GM19397 (cell line): ENCODE measurements around the gene COQ6.
"Not testable (repeated sequence)": the region's sequence is repeated elsewhere in the genome, so short reads cannot be mapped to it uniquely, and the experiment has no call there.

Experiments
- ATAC-seq: cut with Tn5 transposase; IDR thresholded peaks from one replicate; pipeline ENCODE4 v1.9.1; 2021; ENCODE audit warnings: mild to moderate bottlenecking, moderate library complexity; ENCODE audit not compliant: unreplicated experiment

COQ6 gene

DNA sequence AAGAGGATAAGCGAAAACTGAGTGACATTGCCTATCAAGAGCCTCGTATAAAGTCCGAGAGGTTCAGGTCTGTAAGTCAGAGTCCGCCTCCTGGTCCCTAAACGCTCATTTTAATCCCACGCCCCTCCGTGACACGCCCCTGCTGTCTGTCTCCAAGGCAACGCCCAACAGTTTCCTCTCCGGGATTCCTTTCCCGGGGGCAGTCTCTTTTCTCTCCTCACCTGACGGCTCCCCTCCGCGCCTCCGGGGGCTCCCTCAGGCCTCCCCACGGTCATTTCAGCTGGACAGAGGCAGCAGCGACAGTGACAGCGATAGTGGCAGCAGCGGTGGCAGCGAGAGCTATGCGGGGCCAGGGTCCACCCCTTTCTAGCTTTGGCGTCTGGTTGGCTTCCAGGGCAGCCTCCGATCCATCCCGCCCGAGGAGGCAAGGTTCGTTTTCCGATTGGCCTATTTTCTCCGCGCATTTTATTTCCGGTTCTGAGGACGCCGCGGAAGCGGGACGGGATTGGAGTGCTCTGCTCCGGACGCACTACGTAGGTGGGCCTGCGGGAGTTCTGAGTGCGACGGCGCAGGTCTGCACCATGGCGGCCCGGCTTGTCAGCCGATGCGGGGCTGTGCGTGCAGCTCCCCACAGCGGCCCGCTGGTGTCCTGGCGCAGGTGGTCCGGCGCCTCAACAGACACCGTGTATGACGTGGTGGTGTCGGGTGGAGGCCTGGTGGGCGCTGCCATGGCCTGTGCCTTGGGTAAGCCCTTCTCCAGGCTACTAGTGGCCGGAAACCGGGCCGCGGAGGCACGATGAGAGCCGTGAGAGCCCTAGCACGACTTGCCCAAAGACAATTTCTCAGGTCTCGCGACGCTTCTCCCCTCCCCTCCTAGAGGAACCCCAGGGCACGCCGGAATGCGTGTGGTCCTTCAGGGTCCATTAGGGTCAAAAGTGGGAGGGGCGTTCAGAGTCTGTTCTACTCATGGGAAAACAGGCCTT lies at the start of gene COQ6, which contains the start of gene FAM161B:
Gene COQ6 (plus strand): TSS at position 551 of the 983 bp plus-strand sequence. CDS start 31 bp downstream, at position 582.
Gene FAM161B (minus strand): TSS at position 343 of the 983 bp plus-strand sequence. CDS start 68 bp downstream, at position 275.
- peak; percentile 89 for ATAC-seq

DNA sequence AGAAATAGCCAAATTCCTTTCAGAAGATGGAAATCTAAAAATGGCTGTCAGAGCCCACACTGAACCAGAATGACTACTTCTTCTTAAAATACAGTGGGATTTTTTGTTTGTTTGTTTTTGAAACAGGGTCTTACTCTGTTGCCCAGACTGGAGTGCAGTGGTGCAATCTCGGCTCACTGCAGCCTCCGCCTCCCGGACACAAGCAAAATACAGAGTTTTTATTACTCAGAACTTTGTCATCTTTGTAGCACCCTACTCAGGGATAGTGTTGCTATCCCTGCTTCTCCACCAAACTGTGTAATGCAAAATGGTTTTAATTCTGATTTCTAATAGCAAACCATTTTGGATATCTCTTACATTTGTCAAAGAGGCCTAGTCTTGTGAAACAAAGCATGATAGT lies 47.1 kb upstream of the COQ6 start:
- ATAC-seq: no peak

DNA sequence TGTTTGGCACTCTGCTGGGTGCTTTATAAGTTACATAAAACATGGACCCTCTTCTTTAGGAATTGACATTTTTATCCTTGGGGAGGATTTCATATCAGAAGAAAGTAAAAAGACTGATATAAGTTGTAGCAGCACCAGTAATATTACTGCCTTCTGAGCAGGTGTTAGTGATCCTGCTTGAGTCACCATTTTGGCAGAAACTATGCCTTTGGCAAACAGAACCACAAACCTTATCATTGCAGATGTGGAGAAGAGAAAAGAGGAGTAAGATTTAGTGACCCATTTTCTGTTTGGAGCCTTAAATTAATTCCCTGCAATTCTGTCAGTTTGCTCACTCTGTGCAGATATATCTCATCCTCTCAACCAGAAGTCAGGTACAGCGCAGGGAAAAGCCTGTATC lies 40.4 kb upstream of the COQ6 start:
- no peak for ATAC-seq

DNA sequence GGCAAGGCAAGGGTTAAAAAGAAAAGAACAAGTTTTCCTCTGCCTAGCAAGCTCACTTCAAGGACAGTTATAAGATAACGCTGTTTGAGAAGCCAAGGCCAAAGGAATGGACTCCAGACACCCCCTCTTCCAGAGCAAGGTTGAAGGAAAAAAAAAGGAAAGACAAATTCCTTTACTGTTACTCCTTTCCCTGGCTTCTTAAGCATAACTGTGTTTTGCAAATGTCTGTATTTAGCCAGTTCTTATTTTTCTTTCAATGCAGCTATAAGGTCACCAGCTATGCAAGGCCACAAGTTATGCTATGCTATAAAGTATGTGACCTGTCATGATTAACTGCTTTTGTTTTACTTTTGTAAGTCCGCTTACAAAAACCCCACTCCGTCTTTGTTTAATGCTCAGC lies 36.8 kb upstream of the COQ6 start:
- no peak for ATAC-seq

DNA sequence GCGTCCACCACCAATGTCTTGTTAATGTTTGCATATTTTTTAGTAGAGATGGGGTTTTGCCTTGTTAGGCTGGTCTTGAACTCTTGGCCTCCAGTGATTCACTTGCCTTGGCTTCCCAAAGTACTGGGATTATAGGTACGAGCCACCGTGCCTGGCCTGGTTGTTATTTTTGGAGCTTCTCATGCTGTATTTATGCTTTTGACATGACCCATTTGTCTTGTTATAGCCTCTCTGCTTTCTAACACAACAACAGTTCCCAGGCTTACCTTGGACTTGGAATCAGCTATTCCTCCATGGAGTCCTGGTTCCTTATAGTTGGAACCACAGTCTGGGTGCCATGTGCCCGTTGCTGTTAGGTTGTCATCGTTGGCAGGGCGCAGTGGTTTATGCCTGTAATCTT lies 33.8 kb upstream of the COQ6 start:
- ATAC-seq: no peak

DNA sequence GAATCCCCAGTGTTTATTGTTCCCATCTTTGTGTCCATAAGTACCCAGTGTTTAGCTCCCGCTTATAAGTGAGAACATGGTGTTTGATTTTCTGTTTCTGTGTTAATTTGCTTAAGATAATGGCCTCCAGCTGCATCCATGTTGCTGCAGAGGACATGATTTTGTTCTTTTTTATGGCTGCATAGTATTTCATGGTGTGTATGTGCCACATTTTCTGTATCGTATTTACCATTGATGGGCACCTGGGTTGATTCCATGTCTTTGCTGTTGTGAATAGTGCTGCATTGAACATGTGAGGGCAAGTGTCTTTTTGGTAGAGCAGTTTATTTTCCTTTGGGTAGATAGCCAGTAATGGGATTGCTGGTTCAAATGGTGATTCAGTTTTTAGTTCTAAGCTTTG lies 30.6 kb upstream of the COQ6 start:
- ATAC-seq: not testable (repeated sequence)

DNA sequence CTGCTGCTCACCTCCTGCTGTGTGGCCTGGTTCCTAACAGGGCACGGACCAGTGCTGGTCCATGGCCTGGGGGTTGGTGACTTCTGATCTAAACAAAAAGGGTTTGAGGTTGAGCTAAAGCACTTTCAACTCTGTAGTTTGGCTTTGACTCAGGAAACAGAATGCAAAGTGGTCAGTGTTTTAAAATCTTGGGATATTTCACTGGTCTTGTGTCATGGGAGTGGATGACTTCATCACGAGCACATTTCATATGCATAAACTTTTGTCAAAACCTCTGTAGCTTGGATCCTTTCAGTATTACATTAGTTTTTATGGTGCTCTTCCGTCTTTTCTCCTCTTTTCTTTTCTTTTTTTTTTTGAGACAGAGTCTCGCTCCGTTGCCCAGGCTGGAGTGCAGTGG lies 25.8 kb upstream of the COQ6 start:
- ATAC-seq: no peak

DNA sequence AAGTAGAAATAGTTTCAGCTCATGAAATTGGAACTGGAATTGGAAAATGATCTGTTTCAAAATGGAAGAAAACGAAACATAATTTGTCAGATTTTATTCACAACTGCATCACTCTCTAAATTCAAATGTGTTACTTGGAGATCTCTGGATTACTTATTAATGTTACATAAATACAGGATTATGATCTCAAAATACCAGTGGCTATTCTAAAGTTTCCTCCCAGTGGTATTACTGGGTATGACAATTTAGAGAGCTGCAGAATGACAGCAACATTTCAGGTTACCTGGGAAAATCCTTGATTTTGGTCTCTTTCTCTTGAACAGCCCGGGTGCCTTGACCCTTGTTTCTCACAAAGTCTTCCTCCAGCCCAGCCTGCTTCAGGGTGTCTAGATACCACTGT lies 14.4 kb upstream of the COQ6 start:
- ATAC-seq: no peak

DNA sequence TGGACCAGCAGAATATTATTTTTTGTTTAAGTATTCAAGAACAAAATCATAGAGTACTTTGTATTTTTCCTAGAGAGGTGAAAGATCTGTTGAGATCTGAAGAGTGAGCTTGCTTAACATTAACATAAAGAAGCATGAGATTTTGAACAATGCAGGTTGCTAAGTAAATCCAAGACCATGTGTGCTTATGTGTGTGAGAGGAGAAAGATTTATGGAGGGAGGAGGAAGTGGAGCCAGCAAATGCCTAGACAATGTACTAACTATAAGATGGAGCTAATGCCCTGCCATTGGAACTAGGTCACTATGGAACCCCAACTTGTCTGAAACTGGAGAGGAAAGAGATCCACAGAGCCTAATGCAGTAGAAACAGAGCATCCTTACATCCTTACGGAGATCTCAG lies 13.6 kb upstream of the COQ6 start:
- no peak for ATAC-seq

DNA sequence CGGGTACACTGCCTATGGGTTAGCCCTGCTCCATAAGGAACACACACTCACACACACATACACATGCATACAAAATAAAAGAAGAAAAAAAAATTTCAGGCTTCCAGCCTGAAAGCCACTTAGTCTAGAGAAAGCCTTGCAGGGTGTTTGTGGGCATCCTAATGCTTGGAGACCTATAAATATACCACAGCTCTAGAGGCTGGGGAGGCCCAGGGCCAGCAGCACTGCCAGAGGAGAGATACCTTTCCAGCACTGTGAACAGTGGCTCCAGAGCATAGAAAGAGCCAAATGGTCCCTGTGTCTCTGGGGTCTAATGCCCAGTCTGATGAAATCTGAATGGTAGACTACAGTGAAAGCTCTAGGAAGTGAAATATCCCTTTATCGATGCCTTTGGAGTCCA lies 13.1 kb upstream of the COQ6 start:
- no peak for ATAC-seq

DNA sequence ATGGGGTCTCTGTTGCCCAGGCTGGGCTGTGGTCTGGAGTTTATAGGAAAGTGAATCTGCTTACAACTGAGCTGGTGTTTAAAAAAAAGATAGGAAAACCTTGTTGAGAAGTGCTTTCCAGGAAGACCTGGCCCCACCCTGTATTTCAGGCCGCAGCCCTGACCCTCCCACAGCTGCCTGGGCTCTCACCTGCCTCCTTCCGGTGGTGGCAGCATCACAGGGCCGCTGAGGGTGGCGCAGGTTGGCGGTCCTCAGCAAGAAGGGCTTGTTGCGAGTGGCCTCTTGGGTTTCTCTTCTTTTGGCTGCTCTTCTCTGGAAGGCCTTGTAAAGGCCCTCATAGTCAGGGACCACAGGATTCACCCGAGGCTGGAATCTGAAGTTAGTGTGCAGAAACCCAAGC lies 7.9 kb upstream of the COQ6 start:
- no peak for ATAC-seq

DNA sequence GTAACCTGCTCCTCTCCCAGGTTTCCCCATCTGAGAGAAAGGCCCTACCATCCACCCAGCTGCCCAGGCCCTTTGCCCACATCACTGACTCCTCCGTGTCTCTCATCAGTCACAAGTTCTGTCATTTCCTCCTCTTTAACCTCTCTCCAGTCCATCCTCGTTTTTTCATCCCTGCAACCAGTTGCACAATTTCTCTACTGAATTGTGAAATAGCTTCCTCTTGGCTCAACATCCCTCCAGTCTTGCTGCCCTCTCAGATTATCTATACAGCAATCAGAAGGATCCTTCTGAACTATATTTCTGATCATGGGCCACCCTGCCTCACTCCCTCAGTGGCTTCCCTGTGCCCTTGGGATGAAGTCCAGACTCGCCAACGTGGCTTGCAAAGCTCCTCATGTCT lies 7.0 kb upstream of the COQ6 start:
- no peak for ATAC-seq

DNA sequence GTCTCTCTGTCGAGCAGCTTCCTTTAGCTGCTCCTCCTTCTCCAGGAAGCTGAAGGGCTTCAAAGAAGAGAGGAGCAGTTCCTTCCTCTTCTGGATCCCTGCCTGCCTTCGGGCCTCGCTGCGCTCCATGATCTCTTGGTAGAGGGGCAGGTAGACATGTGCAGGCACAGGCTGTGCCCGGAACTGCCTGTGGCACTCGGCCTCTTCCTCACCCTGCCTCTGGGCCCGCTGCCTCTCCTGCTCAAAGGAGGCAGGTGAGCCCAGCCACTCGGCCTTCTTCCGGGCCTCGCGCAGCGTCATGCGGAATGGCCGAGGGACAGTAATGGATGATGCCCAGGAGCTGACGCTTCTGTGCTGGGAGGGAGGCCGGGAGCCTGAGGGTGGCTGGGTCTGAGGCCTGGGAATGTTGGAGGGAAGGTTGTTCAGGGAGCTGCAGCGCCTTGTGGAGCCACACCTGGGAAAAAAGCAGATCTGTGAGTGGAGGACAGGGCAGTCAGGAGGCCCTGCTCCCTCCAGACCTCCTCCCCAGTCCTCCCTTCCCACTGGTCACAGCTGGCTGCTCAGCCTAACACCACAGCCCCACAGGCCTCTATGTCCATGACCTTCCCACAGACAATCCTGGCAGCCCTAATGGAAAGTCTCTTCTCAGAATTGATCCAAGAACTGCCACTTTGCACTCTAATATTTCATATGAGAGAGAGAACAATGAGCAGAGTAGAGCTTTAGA lies 5.5 kb upstream of the COQ6 start:
- ATAC-seq: no peak

DNA sequence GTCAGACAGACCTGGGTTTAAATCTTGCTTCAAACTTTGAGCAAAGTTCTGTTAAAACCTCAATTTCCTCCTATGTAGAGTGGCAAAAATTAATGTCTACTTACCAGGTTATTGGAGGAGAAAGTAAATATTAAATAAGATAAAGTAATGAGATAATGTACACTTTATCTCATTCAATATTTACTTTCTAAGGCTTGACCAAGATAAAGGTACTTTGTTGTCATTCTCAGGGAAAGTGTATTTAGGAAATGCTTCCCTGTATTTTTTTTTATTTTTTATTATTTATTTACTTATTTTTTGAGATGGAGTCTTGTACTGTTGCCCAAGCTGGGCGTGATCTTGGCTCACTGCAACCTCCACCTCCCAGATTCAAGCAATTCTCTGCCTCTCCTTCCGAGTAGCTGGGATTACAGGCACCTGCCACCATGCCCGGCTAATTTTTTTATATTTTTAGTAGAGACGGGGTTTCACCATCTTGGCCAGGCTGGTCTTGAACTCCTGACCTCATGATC lies 4.9 kb upstream of the COQ6 start:
- no peak for ATAC-seq

DNA sequence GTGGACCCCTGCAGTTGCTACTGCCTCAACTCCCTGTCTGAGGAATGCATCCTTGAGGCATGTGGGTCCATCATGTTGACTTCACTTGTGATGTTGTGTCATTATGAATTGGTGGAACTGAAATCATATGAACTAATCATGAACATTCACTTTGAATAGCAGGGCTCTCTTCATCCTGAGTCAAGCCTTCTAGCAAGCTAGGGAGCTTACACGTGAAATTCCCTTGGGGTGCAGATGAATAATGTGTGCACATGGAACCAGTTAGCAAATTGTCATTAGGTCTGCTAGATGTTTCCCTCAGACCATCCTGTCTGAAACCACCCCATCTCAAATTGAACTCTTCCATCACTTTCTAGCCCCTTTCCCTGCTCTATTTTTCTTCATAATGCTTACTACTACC lies 3.6 kb downstream of the COQ6 start:
- no peak for ATAC-seq

DNA sequence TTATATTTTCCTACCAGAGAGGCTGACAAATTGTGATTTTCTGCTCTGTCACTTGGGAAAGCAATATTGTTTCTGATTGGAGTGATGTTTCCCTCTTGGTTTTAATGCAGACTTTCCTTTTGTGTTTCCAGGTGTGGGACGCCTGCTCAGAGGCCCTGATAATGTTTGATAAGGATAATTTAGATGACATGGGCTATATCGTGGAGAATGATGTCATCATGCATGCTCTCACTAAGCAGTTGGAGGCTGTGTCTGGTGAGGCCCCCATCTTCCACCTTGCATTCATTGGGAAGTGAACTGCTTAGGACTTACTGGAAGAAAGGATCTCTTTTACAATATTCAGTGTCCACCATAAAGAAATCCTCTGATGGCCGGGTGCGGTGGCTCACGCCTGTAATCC lies 5.6 kb downstream of the COQ6 start:
- ATAC-seq: no peak

DNA sequence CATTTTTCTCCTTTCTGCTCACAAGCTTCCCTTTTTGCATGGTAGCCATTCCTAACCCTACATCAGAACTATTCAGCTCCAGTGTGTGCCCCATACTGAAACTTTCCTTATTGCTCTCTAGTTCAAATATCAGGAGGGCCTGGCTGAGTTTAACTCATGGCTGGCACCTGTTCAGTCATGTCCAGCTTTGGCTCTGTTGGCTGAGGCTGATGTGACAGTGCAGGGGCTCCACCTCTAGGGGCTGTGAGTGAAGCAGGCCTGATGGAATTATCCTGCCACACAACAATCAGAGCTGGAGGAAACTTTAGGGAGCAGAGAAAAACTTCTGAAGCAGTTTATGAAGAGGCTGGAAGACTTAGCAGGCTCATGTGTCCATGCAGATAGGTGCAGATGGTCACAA lies 8.5 kb downstream of the COQ6 start:
- ATAC-seq: no peak

DNA sequence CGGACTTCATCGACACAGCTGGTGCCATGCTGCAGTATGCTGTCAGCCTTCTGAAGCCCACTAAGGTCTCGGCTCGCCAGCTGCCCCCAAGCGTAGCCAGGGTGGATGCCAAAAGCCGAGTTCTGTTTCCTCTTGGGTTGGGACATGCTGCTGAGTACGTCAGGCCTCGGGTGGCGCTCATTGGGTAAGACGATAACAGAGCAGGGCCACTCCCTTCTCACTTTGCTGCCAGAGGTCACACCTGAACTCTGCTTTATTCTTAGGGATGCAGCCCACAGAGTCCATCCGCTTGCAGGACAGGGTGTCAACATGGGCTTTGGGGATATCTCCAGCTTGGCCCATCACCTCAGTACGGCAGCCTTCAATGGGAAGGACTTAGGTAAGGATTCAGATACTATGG lies 11.1 kb downstream of the COQ6 start:
- ATAC-seq: no peak

DNA sequence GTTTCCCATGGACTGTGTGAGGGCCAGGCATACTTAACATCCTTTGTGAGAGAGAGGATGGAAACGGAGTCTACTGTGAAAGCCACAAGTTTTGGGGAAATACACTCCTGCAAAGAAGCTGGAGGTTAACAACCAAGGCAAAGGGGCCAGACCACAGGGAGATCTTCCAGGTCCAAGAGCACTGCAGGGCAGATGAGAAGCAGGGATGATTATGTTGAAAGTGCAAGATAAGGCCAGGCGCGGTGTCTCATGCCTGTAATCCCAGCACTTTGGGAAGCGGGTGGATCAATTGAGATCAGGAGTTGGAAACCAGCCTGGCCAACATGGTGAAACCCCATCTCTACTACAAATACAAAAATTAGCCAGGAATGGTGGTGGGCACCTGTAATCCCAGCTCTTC lies 15.1 kb downstream of the COQ6 start:
- ATAC-seq: no peak

DNA sequence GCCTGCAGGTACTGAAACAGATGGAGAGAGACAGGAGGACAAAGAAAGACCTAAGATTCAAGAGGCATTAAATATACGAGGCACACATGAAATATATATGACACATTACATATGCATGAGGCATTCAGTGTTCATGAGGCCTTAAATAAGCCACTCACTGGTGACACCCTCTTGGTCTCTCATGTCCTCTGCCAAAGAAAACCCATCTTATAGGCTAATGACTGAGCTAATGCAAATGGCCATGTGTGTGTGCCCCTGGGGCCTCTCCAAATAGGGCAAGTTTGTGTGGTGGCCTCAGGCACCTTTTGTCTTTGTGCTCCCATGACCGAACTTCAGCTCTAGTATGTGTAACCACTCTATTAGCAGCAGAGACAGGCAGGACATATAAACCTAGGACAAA lies 18.8 kb downstream of the COQ6 start:
- no peak for ATAC-seq

DNA sequence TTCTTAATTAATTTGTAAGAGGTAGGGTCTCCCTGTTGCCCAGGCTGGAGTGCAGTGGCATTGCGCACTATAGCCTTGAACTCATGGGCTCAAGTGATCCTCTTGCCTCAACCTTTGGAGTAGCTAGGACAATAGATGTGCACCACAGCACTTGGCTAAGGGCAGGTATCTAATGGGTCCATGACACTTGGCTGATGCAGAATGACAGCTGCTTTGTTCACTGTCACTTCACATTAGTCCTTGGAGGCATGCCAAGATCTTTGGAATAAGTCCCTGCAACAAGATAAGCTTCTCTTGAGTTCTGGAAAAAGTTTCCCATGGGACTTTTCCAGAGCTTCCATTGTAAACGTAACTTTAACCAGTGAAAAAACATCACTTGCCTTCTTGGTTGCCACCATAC lies 23.4 kb downstream of the COQ6 start:
- ATAC-seq: no peak

DNA sequence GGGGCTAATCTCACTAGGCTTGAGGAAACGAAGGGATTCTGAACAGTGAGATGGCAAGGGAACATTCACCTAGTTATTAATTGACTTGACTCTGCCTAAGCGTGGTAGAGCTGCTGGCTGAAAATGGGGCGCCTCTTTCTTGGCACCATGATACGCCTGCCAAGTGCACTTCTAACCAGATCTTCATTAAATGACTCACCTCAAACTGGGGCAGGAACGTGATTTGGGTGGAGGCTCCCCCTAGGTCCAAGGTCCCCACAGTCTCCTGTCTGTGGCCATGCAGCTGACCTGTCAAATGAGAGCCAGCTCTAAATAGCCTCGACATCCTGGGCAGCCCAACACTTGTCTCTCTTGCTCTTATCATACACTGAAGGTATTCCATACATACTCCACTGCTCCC lies 26.0 kb downstream of the COQ6 start:
- no peak for ATAC-seq
